Measurements from ENCODE around the gene IGSF9.

The IGSF9 gene

DNA sequence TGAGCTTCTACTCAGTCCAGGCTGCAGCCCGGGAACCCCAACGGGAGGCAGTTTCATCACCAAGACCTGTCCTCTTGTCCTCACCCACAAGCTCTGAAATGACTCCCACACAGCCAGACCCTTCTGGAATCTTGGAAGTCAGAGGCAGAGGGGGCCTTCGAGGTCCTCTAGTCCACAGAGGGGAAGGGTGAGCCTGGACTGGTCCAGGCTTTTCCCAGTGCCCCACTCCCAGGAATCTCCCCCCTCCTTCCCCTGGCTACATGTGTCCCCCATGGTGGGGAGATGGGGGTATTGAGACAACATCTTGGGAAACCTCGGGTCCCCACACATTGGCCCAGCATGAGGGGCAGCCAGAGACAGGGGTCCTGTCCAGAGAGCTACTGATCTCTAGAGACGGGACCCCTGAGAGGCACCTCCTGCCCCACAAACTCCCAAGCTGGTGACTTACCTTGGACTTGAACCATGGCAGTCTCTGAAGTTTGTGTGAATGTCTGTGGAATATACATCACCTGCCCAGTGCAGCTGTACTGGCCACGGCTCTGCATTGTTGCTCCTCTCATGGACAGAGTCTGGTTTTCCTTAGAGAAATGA lies 28.0 kb upstream of the IGSF9 start:
- no peak for DNase-seq

DNA sequence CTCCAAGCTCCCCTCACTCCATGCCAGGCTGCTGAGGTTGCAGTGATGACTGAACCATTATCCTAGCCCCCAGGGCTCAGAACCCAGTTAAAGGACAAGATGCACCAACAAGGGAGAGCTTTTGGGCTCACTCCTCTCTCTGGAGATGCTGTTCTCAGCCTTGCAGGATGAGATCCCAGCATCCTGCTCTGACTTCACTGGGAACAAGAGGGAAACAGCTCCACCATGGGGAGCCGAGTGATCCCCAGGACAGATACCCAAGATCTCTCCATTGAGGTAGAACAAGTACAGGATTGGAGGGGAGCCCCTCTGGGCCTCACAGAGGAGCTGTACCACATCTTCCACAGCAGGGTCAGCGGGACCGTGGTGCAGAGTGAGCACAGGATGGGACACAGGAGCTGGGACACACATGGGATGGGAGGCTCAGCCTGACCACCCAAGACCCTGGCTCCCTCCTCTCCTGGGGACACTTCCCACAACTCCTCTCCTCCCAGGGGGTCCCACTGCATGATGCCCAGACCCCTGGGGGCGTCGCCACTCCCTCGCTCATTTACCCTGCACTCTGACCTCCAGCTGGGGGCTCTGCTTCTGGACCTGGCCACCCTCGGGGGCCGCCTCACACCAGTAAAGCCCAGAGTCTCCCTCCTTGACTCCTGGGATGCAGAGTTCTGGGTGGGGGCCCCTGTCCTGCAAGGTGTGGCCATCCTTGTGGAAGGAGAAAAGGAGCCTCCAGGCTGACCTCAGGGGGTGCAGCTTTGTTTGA lies 27.2 kb upstream of the IGSF9 start:
- no peak for DNase-seq

DNA sequence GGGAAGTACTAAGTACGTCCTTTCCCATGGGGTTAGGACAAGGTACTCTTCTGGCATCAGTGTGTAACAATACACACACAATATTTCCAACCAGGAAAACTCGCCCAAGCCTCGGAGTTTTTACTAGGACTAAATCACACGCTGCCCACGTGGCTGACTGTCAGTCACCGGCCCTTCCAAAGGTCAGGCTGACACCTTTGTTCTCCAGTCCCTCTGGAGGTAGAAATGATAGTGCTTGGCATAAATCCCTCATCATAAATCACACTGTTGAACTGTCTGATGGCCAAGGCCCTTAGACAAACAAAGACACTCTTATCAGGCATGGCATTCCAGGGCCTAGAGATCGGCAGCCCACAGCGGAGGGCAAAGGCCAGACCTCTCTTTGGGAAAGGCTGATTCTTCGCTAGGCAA lies 25.5 kb upstream of the IGSF9 start:
- DNase-seq = peak; percentile 5

DNA sequence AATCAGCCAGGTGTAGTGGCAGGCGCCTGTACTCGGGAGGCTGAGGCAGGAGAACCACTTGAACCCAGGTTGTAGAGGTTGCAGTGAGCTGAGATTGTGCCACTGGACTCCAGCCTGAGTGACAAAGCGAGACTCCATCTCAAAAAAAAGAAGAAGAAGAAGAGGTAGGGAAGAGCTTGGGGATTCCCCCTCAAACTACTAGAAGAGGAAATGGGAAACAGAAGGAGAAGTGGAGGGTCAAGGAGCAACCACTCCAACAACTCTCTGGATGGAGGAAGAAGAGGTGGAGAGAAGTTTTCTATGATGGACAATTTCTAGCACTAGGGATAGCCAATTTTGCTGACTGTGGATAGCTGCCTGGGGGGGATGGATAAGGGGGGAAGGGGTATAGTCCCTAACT lies 23.5 kb upstream of the IGSF9 start:
- DNase-seq = no peak

DNA sequence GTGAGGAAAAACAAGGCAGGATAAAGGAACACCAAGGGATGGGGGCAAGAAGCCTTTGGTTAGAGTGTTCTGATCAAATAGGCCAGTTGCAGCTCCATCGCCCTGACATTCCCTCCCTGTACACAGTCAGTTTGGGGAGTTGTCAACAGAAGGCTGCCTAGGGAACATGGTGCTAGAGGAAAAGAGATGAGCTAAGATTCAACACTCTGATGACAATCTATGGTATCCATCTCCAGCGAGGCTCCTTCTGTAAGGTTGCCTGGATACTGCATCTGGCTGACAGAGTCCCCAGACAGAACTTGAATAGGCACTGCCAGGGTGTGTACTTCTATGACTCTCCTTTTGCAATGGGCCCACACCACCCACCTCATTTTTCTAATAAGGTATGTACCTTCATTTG lies 19.9 kb upstream of the IGSF9 start:
- no peak for DNase-seq

DNA sequence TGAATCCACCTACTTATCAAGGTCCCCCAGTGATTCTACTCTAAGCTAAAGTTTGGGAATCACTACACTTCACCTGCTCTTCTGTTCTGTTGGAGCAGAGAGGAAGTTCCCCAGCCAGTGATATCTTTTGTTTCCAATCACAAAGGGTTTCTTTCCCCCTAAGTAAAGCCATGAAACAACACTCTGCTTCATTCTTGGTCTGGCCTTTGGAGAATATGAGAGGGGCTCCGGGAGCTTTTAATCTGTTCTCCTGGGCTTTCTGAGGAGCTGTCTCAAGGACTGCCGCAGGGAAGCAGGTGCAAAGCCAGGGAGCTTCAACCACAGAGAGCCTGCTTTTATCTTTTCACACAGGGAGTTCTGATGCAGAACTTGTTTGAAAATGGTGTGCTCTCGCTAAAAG lies 18.7 kb upstream of the IGSF9 start:
- DNase-seq = no peak

DNA sequence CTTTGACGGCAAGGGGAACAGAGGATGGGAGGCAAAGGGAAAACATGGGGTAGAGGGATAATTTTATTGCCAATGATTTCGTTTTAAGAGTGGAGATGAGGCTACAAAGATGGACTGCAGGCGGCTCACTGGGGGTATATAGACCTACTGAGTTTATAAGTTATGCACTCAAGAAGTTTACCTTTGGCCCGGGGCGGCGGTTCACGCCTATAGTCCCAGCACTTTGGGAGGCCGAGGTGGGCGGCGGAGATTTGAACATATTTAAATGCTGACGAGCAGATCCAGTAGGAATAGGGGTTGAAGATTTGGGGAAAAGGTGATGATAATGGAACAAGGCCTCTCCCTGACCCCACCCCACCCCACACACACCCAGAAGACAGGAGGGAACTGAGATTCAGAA lies 16.8 kb upstream of the IGSF9 start:
- DNase-seq = no peak

DNA sequence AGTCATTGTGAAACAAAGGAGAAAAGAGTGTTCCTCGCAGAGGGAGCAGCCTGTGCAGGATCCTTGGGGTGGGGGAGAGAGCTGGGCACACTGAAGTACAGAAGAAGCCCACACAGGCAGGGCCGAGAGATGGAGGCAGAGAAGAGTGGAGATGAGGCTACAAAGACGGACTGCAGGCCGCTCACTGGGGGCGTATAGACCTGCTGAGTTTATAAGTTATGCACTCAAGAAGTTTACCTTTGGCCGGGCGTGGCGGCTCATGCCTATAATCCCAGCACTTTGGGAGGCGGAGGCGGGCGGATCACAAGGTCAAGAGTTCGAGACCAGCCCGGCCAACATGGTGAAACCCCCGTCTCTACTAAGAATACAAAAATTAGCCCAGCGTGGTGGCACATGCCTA lies 16.2 kb upstream of the IGSF9 start:
- no peak for DNase-seq

DNA sequence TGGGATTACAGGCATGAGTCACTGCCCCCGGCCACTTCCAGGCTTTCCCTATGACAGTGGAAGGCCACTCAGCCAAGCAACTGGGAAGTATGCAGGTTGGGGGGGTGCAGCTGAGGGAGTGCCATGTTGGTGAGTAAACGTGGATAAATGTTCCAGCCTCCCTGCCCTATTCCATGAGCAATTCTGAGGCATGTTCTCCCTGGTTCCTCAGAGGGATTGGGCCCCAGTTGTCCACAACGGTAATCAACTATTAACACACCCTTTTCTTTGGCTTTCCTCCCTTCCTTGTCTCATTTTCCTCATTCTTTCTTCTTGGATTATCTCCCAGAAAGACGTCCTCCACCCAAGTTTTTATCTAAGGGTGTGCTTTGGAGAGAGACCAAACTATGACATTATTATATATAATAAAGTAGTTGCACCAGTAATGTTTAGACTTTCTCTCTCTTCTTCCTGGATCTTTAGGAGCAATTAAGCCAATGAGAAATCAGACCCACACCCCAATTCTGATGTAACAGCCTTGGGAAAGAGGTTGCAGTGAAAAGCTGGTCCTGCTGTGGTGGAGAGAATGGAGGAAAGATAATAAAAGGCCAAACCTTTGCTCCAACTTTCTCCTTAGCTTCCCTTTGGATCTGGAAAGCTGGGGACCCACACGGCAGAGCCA lies 15.4 kb upstream of the IGSF9 start:
- no peak for DNase-seq

DNA sequence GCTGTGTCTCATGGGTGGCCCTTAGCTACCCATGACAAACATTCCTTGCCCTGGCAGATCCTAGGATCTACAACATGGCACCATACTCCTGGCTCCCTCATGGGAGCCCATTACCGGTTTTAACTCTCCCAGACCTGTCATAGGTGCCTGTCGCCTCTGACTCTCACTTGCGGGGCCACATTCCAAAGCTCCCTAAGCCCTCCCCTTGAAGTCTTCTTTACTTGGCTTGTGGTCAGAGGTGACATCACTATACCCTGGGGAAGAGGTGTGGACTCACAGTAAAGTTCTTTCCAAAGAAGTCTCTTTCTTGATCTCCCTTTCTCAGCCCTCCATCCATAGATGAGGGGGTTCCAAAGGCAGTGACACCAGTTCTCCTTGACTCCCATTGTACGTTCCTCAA lies 14.0 kb upstream of the IGSF9 start:
- DNase-seq = no peak

DNA sequence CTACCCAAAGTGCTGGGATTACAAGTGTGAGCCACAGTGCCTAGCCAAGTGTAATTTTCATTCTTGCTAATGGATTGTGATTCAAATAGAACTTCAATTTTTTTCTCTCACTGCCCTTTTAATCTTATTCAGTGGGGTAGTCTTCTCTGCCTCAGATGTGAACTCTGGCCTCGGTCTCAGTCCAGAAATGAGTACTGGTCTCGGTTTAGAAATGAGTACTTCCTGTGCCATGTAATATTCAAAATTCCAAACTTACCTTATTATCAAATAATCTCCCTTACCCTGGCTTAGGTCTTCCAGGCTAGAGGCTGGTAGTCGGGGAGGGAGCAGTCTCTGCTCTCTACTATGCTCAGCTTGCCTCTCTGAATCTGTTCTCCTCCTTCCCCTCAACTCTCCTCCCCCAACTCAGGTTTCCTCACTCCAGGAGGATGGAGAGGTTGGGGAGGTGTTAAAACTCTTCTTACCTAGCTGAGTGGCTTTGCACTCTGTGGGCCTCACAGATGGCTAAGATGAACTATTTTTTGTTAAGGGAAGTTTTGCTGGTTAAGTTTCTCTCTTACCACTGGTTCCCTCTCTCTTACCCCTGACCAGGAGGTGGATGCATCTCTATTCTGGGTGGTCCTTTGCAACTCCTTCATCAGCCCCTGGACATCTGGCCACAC lies 13.4 kb upstream of the IGSF9 start:
- no peak for DNase-seq

DNA sequence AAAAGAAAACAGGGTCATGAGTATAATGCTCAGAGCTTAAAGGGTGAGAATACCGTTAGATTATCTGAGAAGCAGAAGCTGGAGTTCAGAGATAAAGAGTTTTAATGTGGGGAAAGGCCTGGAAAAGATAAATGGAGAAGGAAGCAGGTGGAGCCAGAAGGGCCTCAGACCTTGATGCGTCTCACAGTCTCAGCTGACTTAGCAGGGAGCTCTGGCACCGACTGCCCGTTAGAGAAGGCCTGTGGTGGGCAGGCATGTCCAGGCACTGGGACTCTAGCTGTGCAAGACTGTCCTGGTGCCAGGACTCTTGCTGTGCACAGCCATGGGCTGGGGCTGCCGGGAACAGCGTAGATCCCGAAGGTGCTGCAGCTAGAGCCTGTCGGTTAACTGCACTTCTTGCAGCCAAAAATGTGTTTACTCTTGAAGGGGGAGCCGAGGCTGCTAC lies 12.4 kb upstream of the IGSF9 start:
- no peak for DNase-seq

DNA sequence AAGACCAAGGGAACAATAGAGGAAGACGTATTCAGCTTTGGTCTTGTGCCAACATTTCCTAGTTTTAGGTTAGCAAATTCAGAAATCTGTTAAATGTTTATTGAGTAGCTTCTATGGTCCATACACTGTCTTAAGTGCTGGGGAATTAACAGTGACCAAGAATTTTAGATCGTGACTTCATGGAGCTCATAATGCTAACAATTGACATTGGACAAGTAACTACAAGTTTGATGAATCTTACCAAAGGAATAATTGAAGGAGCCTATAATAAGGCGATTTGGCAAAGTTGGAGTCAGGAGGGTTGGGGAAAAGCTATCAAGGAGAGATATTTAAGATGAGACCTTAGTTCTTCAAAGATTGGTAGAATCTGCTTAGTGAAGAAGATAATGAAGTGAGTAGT lies 10.0 kb upstream of the IGSF9 start:
- no peak for DNase-seq

DNA sequence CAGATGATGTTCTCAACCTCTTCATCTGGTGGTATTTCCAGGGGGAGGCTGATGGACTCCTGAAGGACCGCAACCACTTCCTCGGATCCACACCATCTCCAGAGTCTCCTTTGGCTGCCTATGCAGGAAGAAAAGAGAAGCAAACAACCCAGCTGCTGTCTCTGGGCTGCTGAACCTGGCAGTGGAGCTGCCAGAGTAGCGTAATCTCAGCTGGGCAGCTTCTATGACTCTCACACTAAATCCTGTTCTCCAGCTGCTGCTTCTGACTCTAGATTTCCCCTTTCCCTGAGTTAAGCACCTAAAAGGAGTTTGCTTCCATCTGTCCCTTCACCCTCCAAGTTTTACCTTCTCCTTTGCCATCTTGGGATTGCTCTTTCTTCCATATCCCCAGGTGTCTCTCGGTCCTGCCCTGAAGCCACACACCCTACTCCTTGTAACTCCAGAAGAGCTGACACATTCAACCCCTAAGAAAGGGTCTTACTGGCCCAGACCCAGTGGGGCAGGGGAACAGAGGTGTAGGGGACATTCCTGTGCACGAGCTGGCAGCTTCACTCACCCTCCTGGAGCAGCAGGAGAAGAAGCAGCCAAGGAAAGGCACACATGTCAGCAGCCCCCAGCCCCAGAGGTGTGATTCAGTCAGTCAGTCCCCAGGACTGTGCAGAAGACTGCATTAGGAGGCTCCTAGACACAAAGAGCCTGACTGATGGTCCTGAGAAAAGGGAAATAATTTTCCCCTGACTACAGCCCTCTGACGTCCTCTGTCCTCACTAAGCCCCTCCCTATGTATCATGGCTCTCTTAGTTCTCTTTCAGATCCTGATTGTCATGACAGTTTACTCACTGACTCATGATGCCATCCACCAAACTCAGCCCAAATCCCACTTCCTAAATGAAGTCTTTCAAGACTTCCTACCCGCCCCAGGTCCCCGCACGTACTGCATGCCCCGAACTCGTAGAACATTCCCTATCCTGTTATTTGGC lies 8.4 kb upstream of the IGSF9 start, which contains the start of gene SLAMF9:
Gene SLAMF9 (minus strand): TSS at position 702 of the 980 bp plus-strand sequence. CDS start 100 bp downstream, at position 602.
- no peak for DNase-seq

DNA sequence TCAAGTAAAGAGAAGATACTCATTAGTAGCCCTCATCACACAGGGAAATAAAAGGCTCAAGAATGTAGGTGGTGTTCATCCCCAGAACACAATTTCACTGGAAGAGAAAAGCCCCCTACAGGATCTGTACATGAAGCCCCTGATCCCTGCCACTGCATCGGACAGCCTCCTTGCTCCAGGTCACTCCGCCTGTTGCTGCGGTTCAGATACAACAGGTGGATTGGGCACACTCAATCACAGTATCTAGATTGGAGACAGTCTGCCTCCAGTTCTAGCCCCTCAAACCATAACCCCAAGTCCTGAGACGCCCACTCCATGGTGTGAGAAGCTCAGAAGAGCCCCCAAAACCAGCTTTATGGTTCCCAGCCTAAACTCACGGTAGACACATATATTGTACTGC lies 7.5 kb upstream of the IGSF9 start:
- no peak for DNase-seq

DNA sequence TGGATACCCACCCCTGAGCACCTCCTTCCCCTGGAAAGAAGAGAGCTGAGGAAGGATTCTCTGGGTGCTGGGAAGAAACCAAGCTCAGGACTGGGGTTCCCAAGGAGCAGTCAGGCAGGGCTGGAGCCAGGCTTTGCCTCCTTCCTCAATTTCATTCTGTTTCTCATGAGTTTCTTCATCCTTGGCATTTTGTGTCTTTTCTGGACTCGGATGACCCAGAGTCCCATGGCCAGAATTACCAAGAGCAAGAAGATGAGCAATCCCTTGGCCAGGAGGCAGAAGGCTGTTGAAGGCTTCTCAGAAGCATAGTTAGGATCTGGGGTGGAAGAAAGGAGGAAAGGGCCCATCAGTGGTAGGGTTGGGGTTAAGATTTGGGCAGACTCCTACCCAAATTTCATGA lies 6.1 kb upstream of the IGSF9 start:
- no peak for DNase-seq

DNA sequence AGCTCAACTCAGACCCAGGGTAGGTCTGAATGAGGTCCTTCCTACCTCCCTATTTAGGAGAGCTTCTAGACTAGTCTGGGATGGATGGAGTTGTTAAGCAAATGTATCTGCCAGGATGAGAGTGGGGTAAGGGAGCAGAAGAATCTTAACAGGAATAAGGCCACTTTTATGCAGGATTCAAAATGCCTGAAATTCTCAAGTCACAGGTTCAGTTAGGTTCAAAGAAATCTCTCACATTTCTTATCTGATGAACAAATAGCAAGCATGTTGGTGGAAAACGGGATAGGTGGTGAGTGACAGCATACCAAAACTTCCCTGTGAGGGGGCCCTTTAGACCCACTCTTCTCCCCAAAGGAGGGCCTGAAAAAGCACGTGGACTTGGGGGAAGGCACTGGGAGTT lies 5.6 kb upstream of the IGSF9 start:
- no peak for DNase-seq

DNA sequence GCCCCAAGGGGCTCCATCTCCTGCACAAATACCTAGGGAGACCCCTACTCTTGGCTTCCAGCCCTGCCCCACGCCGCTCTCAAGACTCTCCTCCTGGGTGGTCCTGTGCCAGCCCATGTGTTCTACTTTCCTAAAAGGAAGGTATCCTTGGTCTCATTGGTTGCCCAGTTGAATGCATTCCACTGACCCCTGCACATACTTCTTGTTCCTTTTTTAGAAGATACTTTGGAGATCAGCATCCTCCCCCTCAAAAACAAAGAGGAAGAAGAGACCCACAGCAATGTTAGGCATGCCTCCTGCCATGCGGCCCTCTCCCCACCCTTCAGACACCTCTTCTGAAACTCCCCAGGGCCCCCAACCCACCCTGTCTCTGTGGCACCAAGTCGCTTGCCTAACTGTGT lies 4.6 kb upstream of the IGSF9 start:
- no peak for DNase-seq

DNA sequence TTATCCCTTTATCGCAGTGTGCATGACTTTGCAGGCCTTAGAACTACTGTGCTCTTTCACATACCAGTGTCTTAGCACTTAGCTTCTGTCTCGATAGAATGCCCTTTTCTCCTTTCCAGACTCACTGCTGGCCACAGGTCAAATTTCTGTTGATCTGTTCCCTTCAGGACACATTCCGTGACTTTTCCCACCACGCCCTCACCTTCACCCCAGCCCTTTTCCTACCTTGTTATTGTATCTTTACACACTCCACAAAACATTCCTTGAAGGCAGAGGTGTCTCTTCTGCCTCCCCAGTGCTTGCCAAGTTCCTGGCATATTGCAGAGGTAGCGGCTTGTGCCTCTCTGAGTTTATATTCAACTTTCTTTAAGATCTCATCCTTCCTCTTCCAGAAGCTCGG lies 3.7 kb upstream of the IGSF9 start:
- DNase-seq = no peak

DNA sequence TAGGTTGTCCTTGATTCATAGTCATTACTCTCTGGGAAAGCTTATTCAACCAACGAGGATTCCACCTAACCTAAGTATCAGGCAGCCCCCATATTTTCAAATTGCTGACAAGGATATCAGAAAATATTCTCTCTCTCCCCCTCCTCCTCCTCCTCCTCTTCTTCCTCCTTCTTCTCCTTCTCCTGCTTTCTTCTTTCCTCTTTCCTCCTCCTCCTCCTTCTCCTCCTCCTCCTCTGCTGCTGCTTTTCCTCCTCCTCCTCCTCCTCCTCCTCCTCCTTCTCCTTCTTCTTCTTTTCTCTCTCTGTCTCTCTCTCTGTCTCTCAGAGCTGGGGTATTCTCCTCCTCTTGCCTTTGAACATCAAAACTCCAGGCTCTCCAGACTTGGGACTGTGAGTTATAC lies 2.5 kb upstream of the IGSF9 start:
- no peak for DNase-seq

DNA sequence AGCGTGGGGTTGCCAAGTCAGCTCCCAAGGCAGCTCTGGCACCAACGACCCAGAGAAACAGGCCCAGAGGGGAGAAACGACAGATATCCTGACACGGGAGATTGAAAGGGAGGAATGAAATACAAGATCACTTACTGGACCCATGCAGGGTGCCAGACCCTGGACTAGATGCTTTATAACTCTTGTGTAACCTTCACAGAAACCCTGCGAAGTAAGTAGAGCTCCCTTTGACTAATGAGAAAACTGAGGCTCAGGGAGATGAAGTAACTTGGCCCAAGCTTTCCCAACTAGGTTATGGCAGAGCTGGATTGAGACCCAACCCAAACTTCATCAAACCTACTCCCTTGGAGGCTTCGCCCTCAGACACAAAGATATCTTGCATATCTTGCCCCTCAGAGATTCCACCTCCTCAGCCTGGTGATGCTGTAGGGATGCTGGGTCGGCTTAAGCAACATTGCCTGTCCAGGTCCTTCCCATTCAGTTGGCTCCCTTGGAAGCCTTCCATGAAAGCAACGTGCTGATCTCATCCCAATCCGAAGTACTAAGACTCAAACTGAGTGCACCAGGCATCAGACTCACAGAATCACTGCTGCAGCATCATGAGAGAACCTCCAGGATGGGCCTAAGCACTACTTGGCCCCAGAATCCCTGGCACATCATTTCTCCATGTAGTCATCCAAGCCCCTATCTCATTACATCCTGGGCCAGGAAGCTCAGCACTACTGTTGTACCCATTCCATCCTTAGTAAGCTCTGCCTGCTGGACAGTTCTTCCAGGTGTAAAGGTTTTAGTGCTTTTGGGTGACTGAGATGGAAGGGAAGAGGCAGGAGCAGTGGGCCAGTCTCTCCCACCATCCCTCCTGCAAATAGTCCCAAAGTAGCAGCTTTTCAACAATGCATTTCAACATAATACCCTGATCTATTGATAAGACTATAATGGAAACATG lies 1.1 kb upstream of the IGSF9 start:
- DNase-seq = no peak

Data from NCI-H510A (cell line).